G401 (cell line): ENCODE data around the gene SDS. TPM values are rescaled to one million over a fixed set of nuclear protein-coding genes. Genes with fewer than 3 reads are reported as not detected.

Experiments
- DNase-seq: peaks from one replicate; pipeline ENCODE4 v3.0.0-alpha.2; 2015; ENCODE audit warnings: low spot score
- in situ Hi-C: cut with HindIII; loops from 2 replicates; pipeline ENCODE4 v1.10.0; 2016; ENCODE audit warnings: low sequenced_read_pairs, mixed read lengths
- total RNA-seq: library from RNA; depleted of rRNA; stranded (reverse); fragments of >200 nt; shearing (Covaris generic); gene quantifications from 2 replicates; pipeline ENCODE4 v1.2.3, GENCODE V29; 2014

Gene SDS
- total RNA-seq, 1 experiment from 2014 or later: 0.24 TPM

- no peak for DNase-seq
- in situ Hi-C loops: no loop called here
Measured at GRCh38 chr12:113402586-113403260, 964 bp downstream of the SDS start.

GRCh38 chr12:113401066-113402000 lies 2.4 kb downstream of the SDS start:
- DNase-seq: no peak
- in situ Hi-C loops: no loop called here

- in situ Hi-C loops: no loop called here
- DNase-seq: no peak
Measured at GRCh38 chr12:113400362-113400761, 3.3 kb downstream of the SDS start.

GRCh38 chr12:113399490-113399889 lies 4.2 kb downstream of the SDS start:
- DNase-seq: no peak
- in situ Hi-C loops: no loop called here

- in situ Hi-C loops: no loop called here
- no peak for DNase-seq
Measured at GRCh38 chr12:113398346-113399290, 5.1 kb downstream of the SDS start.

- in situ Hi-C loops: no loop called here
- DNase-seq: no peak
Measured at GRCh38 chr12:113397497-113398197, 6.0 kb downstream of the SDS start.

GRCh38 chr12:113396828-113397496 lies 6.7 kb downstream of the SDS start:
- in situ Hi-C loops: no loop called here
- DNase-seq: no peak

GRCh38 chr12:113396200-113396599 lies 7.5 kb downstream of the SDS start:
- no peak for DNase-seq
- in situ Hi-C loops: no loop called here

- in situ Hi-C loops: no loop called here
- DNase-seq: no peak
Measured at GRCh38 chr12:113395119-113395518, 8.6 kb downstream of the SDS start.

GRCh38 chr12:113393749-113394148 lies 9.9 kb downstream of the SDS start:
- in situ Hi-C loops: no loop called here
- no peak for DNase-seq

GRCh38 chr12:113392988-113393579 lies 10.6 kb downstream of the SDS start:
- in situ Hi-C loops: no loop called here

GRCh38 chr12:113392520-113392919 lies 11.2 kb downstream of the SDS start:
- in situ Hi-C loops: no loop called here

More at GRCh38 chr12:113392988-113393579, 10.6 kb downstream of the SDS start:
- DNase-seq: no peak

GRCh38 chr12:113391650-113392337 lies 11.9 kb downstream of the SDS start:
- in situ Hi-C loops: no loop called here
- DNase-seq: no peak

More at GRCh38 chr12:113392520-113392919, 11.2 kb downstream of the SDS start:
- no peak for DNase-seq

GRCh38 chr12:113391145-113391544 lies 12.5 kb downstream of the SDS start:
- in situ Hi-C loops: no loop called here
- no peak for DNase-seq

- in situ Hi-C loops: no loop called here
- DNase-seq: no peak
Measured at GRCh38 chr12:113390064-113391043, 13.3 kb downstream of the SDS start.

- no peak for DNase-seq
- in situ Hi-C loops: no loop called here
Measured at GRCh38 chr12:113388351-113388750, 15.3 kb downstream of the SDS start.
